ENCODE measurements around the gene PDGFA.

Gene PDGFA

GRCh38 chr7:534075-534474, 14.4 kb upstream of the PDGFA start:
- Histone ChIP-seq H3K27me3 (peaks cover 16% of the 10 kb centered on the region), H3K27ac (no peak overlapping the region)

GRCh38 chr7:533266-533665, 13.6 kb upstream of the PDGFA start:
- Histone ChIP-seq H3K36me3 (no peaks in the 10 kb centered on the region), H3K9me3 (no peaks in the 10 kb centered on the region), H3K4me1 (ENCODE audit: control insufficient read depth in 1 of 2, insufficient read depth in 1 of 2, low read depth in 1 of 2, low read length in 1 of 2) (no peaks in the 10 kb centered on the region), H3K27me3 (peaks cover 19% of the 10 kb centered on the region), H3K4me3 (ENCODE audit: low read depth in 1 of 2, low read length in 1 of 2) (no peak overlapping the region), H3K27ac (no peak overlapping the region)
- no peak for TF ChIP-seq CTCF (IDR thresholded peaks at IDR 0.05)

More at GRCh38 chr7:534075-534474, 14.4 kb upstream of the PDGFA start:
- no peak for TF ChIP-seq CTCF (IDR thresholded peaks at IDR 0.05)
- Histone ChIP-seq H3K4me3 (ENCODE audit: low read depth in 1 of 2, low read length in 1 of 2) (no peak overlapping the region), H3K4me1 (ENCODE audit: control insufficient read depth in 1 of 2, insufficient read depth in 1 of 2, low read depth in 1 of 2, low read length in 1 of 2) (no peaks in the 10 kb centered on the region), H3K36me3 (no peaks in the 10 kb centered on the region), H3K9me3 (no peaks in the 10 kb centered on the region)

- no peaks in the 10 kb centered on the region for H3K4me1 ChIP-seq (ENCODE audit: control insufficient read depth in 1 of 2, insufficient read depth in 1 of 2, low read depth in 1 of 2, low read length in 1 of 2)
- no peak overlapping the region for H3K27ac ChIP-seq
- no peak overlapping the region for H3K4me3 ChIP-seq (ENCODE audit: low read depth in 1 of 2, low read length in 1 of 2)
- H3K9me3 ChIP-seq: no peaks in the 10 kb centered on the region
- no peaks in the 10 kb centered on the region for H3K36me3 ChIP-seq
- H3K27me3 ChIP-seq: peaks cover 25% of the 10 kb centered on the region
- no peak for TF ChIP-seq CTCF (IDR thresholded peaks at IDR 0.05)
Observed at GRCh38 chr7:532379-533143, 12.9 kb upstream of the PDGFA start.

- no peak for TF ChIP-seq CTCF (IDR thresholded peaks at IDR 0.05)
- H3K36me3 ChIP-seq: no peaks in the 10 kb centered on the region
- H3K4me1 ChIP-seq (ENCODE audit: control insufficient read depth in 1 of 2, insufficient read depth in 1 of 2, low read depth in 1 of 2, low read length in 1 of 2): no peaks in the 10 kb centered on the region
- H3K27me3 ChIP-seq: peaks cover 25% of the 10 kb centered on the region
- H3K9me3 ChIP-seq: no peaks in the 10 kb centered on the region
- H3K4me3 ChIP-seq (ENCODE audit: low read depth in 1 of 2, low read length in 1 of 2): no peak overlapping the region
- H3K27ac ChIP-seq: no peak overlapping the region
Observed at GRCh38 chr7:531777-532176, 12.1 kb upstream of the PDGFA start.

GRCh38 chr7:528451-528850, 8.8 kb upstream of the PDGFA start:
- Histone ChIP-seq H3K4me3 (ENCODE audit: low read depth in 1 of 2, low read length in 1 of 2) (no peak overlapping the region), H3K9me3 (no peaks in the 10 kb centered on the region), H3K36me3 (no peaks in the 10 kb centered on the region), H3K27me3 (peaks cover 57% of the 10 kb centered on the region), H3K4me1 (ENCODE audit: control insufficient read depth in 1 of 2, insufficient read depth in 1 of 2, low read depth in 1 of 2, low read length in 1 of 2) (no peaks in the 10 kb centered on the region), H3K27ac (no peak overlapping the region)
- no peak for TF ChIP-seq CTCF (IDR thresholded peaks at IDR 0.05)
